ENCODE data around the gene SLC19A1. TPM values are rescaled to one million over a fixed set of nuclear protein-coding genes. Genes with fewer than 3 reads are reported as not detected.

Gene SLC19A1
- total RNA-seq, 6 experiments from 2014 or later: 4.5 to 24.5 (median 15.7) TPM

DNA sequence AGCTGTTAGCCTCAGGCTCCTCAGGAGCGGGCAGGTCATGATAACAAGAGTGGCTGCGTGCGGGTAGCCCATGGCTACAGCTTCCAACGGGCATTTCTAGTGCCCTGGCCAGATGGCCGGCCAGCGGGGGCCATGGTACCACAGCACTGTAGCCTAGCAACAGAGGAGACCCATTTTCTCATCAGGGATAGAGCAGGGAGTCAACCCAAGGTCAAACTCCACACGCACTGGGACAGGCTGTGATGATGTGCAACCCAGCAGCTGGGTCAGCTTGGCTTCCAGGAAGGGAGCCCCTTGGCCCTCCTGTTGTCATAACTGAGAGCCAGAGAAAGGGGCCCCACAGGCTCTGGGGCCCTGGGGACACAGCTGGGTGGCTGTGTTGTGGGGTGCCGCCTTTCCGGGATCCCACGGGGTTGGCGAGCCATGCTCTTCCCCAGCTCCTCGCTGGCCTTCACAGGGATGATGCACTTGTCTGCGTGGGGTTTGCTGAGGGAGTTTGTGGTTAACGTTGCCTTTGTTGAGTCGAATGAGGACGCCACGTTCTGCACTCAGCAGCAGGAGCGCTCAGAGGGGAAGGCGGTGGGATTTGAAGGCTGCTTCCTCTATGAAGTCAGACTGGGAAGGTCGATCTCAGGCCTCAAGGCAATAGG, 91.0 kb downstream of the SLC19A1 start:
- DNase-seq (peak in 1 of 3 donors; percentile 17), ATAC-seq (no peak)
- Histone ChIP-seq H3K27me3 (no peaks in the 10 kb centered on the region), H3K36me3 (no peaks in the 10 kb centered on the region), H3K4me1 (peaks cover 0 to 51% (median 16%) of the 10 kb centered on the region in 4 donors), H3K9me3 (no peaks in the 10 kb centered on the region), H3K4me3 (no peak overlapping the region), H3K27ac (no peak overlapping the region)
- intact Hi-C loops (cut with DNase I): no loop called here
- TF ChIP-seq, protein P1, sequence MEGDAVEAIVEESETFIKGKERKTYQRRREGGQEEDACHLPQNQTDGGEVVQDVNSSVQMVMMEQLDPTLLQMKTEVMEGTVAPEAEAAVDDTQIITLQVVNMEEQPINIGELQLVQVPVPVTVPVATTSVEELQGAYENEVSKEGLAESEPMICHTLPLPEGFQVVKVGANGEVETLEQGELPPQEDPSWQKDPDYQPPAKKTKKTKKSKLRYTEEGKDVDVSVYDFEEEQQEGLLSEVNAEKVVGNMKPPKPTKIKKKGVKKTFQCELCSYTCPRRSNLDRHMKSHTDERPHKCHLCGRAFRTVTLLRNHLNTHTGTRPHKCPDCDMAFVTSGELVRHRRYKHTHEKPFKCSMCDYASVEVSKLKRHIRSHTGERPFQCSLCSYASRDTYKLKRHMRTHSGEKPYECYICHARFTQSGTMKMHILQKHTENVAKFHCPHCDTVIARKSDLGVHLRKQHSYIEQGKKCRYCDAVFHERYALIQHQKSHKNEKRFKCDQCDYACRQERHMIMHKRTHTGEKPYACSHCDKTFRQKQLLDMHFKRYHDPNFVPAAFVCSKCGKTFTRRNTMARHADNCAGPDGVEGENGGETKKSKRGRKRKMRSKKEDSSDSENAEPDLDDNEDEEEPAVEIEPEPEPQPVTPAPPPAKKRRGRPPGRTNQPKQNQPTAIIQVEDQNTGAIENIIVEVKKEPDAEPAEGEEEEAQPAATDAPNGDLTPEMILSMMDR (IDR thresholded peaks at IDR 0.05): no peak
- no peak for TF ChIP-seq POLR2A (IDR thresholded peaks at IDR 0.05)
- 83% methylated on average over 11 of the region's 20 CpGs for WGBS (ENCODE audit: insufficient coverage, low coverage, low lambda C conversion rate, missing lambda C conversion rate)

DNA sequence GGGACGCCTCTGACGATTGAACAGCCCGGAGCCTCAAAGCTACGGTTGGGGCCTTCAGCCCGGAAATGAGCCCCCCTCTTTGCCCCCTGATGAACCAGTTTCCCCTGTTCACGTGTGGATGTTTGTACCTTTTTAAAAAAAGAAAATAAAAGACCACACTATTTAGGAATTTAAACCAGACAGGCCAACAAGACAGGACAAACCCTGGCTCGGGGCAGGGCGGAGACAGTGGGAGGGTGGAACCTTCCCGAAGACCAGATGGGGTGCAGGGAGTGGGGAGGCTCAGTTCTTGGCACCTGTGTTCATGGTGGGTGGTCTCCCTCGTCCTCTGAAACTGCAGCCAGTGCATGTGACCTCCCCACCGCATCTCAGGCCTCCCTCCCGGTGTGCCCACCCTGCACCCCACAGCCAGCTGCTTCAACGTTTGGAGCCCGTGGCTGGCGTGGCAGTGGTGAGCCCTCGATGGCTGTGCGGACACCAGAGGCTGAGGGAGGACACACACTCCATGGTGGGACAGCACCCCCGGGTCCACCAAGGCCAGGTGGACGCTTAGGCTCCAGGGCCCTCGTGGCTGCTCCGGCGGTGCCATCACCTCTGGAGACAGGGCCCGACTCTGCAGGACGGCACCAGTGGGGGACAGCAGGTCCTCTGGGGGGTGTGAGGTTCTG, 91.7 kb downstream of the SLC19A1 start:
- no peaks in the 10 kb centered on the region for H3K36me3 ChIP-seq
- intact Hi-C loops (cut with DNase I): no loop called here
- ATAC-seq (no peak), DNase-seq (peak in 2 of 3 donors; percentile 15 to 46)
- no peak for TF ChIP-seq POLR2A (IDR thresholded peaks at IDR 0.05)
- TF ChIP-seq, protein P1 (IDR thresholded peaks at IDR 0.05): no peak
- H3K4me1 ChIP-seq: peaks cover 0 to 51% (median 16%) of the 10 kb centered on the region in 4 donors
- 78% methylated on average over 14 of the region's 24 CpGs for WGBS (ENCODE audit: insufficient coverage, low coverage, low lambda C conversion rate, missing lambda C conversion rate)
- no peaks in the 10 kb centered on the region for H3K9me3 ChIP-seq
- no peak overlapping the region for H3K4me3 ChIP-seq
- peak overlapping the region in 2 of 3 donors; percentile 33 to 71 for H3K27ac ChIP-seq
- H3K27me3 ChIP-seq: no peaks in the 10 kb centered on the region

- 33% methylated on average over 3 of the region's 22 CpGs for WGBS (ENCODE audit: insufficient coverage, low coverage, low lambda C conversion rate, missing lambda C conversion rate)
- DNase-seq (peak in 2 of 3 donors; percentile 34 to 61), ATAC-seq (peak; percentile 4 to 12 (median 8))
- intact Hi-C loops (cut with DNase I): no loop called here
- no peaks in the 10 kb centered on the region for H3K27me3 ChIP-seq
- peaks cover 0 to 48% (median 15%) of the 10 kb centered on the region in 4 donors for H3K4me1 ChIP-seq
- peak overlapping the region in 2 of 3 donors; percentile 48 to 71 for H3K27ac ChIP-seq
- H3K9me3 ChIP-seq: no peaks in the 10 kb centered on the region
- TF ChIP-seq POLR2A (IDR thresholded peaks at IDR 0.05): no peak
- TF ChIP-seq, protein P1 (IDR thresholded peaks at IDR 0.05): peak in 1 of 4 donors; percentile 7
- H3K4me3 ChIP-seq: peak overlapping the region in 2 of 3 donors; percentile 32 to 47
- no peaks in the 10 kb centered on the region for H3K36me3 ChIP-seq
Measured at GRCh38 chr21:45449658-45450422, 92.4 kb downstream of the SLC19A1 start.

GRCh38 chr21:45448810-45449657, 93.2 kb downstream of the SLC19A1 start:
- peak overlapping the region; percentile 19 to 71 (median 48) for H3K27ac ChIP-seq
- H3K27me3 ChIP-seq: no peaks in the 10 kb centered on the region
- H3K4me1 ChIP-seq: peaks cover 0 to 41% (median 12%) of the 10 kb centered on the region in 4 donors
- WGBS (ENCODE audit: insufficient coverage, low coverage, low lambda C conversion rate, missing lambda C conversion rate): 32% methylated on average over 12 of the region's 28 CpGs
- H3K4me3 ChIP-seq: peak overlapping the region in 2 of 3 donors; percentile 32 to 47
- no peaks in the 10 kb centered on the region for H3K9me3 ChIP-seq
- peak; percentile 87 to 95 (median 94) for DNase-seq
- no peaks in the 10 kb centered on the region for H3K36me3 ChIP-seq
- ATAC-seq: peak; percentile 79 to 85 (median 84)
- intact Hi-C loops (cut with DNase I): no loop called here
- TF ChIP-seq POLR2A (IDR thresholded peaks at IDR 0.05): no peak
- TF ChIP-seq, protein P1 (IDR thresholded peaks at IDR 0.05): no peak

Measured in right lobe of liver (tissue), 6 donors.